GM12878 (cell line): ENCODE results near the gene ATP2B1. TPM values are rescaled to one million over a fixed set of nuclear protein-coding genes. Genes with fewer than 3 reads are reported as not detected.

Experiments
- BACH1 ChIP-seq: fragments of 450-650 bp; IDR thresholded peaks from 2 replicates; pipeline ENCODE4 v1.6.1; 2017; ENCODE audit warnings: mild to moderate bottlenecking, borderline replicate concordance
- HCFC1 ChIP-seq: fragments of 150-350 bp; IDR thresholded peaks from 2 replicates; pipeline ENCODE4 v1.6.1; 2014; ENCODE audit warnings: low read length
- KLF5 ChIP-seq: fragments of 450-650 bp; IDR thresholded peaks from 2 replicates; pipeline ENCODE4 v1.6.1; 2014; ENCODE audit warnings: mild to moderate bottlenecking; ENCODE audit not compliant: partially characterized antibody
- MAX ChIP-seq: IDR thresholded peaks from 2 replicates; pipeline ENCODE4 v1.6.1; 2012; ENCODE audit warnings: low read depth, low read length, improper control_type of control experiment
- MEF2B ChIP-seq: fragments of 450-650 bp; IDR thresholded peaks from 2 replicates; pipeline ENCODE4 v1.6.1; 2018; ENCODE audit warnings: mild to moderate bottlenecking, moderate library complexity; ENCODE audit not compliant: partially characterized antibody, poor library complexity, severe bottlenecking
- NR2C1 ChIP-seq: fragments of 450-650 bp; IDR thresholded peaks from 2 replicates; pipeline ENCODE4 v1.6.1; 2017; ENCODE audit warnings: antibody characterized with exemption, mild to moderate bottlenecking, moderate library complexity
- NRF1 ChIP-seq: conservative IDR thresholded peaks from 2 replicates; pipeline ENCODE4 v1.6.1; 2011; ENCODE audit warnings: mild to moderate bottlenecking, low read depth, low read length, improper control_type of control experiment
- PML ChIP-seq: IDR thresholded peaks from 2 replicates; pipeline ENCODE4 v1.6.1; 2012; ENCODE audit warnings: low read length, inconsistent platforms
- POLR2AphosphoS5 ChIP-seq: IDR thresholded peaks from 2 replicates; pipeline ENCODE4 v1.6.1; 2011; ENCODE audit warnings: mild to moderate bottlenecking, low read length, inconsistent platforms
- RELB ChIP-seq: fragments of 450-650 bp; IDR thresholded peaks from 2 replicates; pipeline ENCODE4 v1.6.1; 2017; ENCODE audit warnings: low read depth, mild to moderate bottlenecking, moderate library complexity
- RUNX3 ChIP-seq: IDR thresholded peaks from 2 replicates; pipeline ENCODE4 v1.6.1; 2012; ENCODE audit warnings: low read length, inconsistent platforms
- SP1 ChIP-seq: IDR thresholded peaks from one replicate; pipeline ENCODE4 v1.6.1; 2011; ENCODE audit warnings: low read depth, low read length
- SREBF2 ChIP-seq: IDR thresholded peaks from 2 replicates; pipeline ENCODE4 v1.6.1; 2012; ENCODE audit warnings: mild to moderate bottlenecking, low read length
- TAF1 ChIP-seq: IDR thresholded peaks from 2 replicates; pipeline ENCODE4 v1.6.1; 2011; ENCODE audit warnings: mild to moderate bottlenecking, low read depth, low read length, borderline replicate concordance
- TCF12 ChIP-seq: IDR thresholded peaks from 2 replicates; pipeline ENCODE4 v1.6.1; 2011; ENCODE audit warnings: low read depth, mild to moderate bottlenecking, low read length
- WRNIP1 ChIP-seq: IDR thresholded peaks from 2 replicates; pipeline ENCODE4 v1.6.1; 2011; ENCODE audit warnings: low read depth, low read length, improper control_type of control experiment, borderline replicate concordance
- ZBTB11 ChIP-seq: fragments of 450-650 bp; formaldehyde crosslinking; IDR thresholded peaks from 2 replicates; pipeline ENCODE4 v1.5.0; 2022; ENCODE audit warnings: mild to moderate bottlenecking, missing genetic modification characterization
- polyA plus RNA-seq, 11 experiments: library from polyadenylated mRNA; depleted of rRNA in 4 of 11; unstranded in 6 of 11; stranded (reverse) in 5 of 11; fragments of >200 nt; fragmentation: Nextera tagmentation in 4 of 11; fragmentation: Illumina TruSeq in 1 of 11; extraction: Ambion mirVana in 4 of 11; extraction: Trizol in 1 of 11; gene quantifications; 1 replicate in 1 of 11; 2 replicates in 10 of 11; pipeline versions ENCODE4 v1.2.1 to v1.2.3, GENCODE V29; 2011 to 2016; ENCODE audit warnings: inconsistent platforms in 2 of 11, missing spikeins in 2 of 11, low read depth in 1 of 11
- total RNA-seq, 4 experiments: library from RNA; depleted of rRNA in 3 of 4; stranded (reverse); fragments of >200 nt in 3 of 4; fragmentation: Illumina TruSeq in 1 of 4; extraction: Trizol in 1 of 4; gene quantifications; 2 replicates each; pipeline versions ENCODE4 v1.2.1 to v1.2.3, GENCODE V29; 2013 to 2021
- TF ChIP-seq, protein P1 (sequence below): fragments of 450-650 bp; IDR thresholded peaks from 2 replicates; pipeline ENCODE4 v1.6.1; 2016; ENCODE audit warnings: mild to moderate bottlenecking, moderate library complexity, borderline replicate concordance
- TF ChIP-seq, protein P2 (sequence below): IDR thresholded peaks from 2 replicates; pipeline ENCODE4 v1.6.1; 2011; ENCODE audit warnings: borderline replicate concordance, low read depth, mild to moderate bottlenecking, moderate library complexity, mixed read lengths, low read length; ENCODE audit not compliant: insufficient read depth; ENCODE audit errors: extremely low read length

The ATP2B1 gene
- total and polyA plus RNA-seq, 10 of the 15 experiments (the other 5 are each of a cell fraction or from before 2014, with no cell fraction given) = 15.9 to 67.8 (median 48.5) TPM

- TF ChIP-seq MEF2B (peak; percentile 31), SREBF2 (no peak), RUNX3 (no peak; the same call in none of the 2 replicates), HCFC1 (peak; percentile 19; the same call in 1 of the 2 replicates), SP1 (peak; percentile 53), PML (0 out of 2 replicates have a peak, but pooled peaks have one; percentile 70), NR2C1 (no peak; the same call in none of the 2 replicates), MAX (peak; percentile 43; the same call in 1 of the 2 replicates), TCF12 (peak; percentile 88), NRF1 (peak; percentile 37; the same call in 1 of the 2 replicates), RELB (no peak), ZBTB11 (CRISPR knock-in tag) (peak; percentile 74), TAF1 (peak; percentile 47; the same call in 1 of the 2 replicates), KLF5 (no peak), POLR2AphosphoS5 (peak; percentile 90), WRNIP1 (no peak), BACH1 (peak; percentile 61)
- TF ChIP-seq, protein P1, sequence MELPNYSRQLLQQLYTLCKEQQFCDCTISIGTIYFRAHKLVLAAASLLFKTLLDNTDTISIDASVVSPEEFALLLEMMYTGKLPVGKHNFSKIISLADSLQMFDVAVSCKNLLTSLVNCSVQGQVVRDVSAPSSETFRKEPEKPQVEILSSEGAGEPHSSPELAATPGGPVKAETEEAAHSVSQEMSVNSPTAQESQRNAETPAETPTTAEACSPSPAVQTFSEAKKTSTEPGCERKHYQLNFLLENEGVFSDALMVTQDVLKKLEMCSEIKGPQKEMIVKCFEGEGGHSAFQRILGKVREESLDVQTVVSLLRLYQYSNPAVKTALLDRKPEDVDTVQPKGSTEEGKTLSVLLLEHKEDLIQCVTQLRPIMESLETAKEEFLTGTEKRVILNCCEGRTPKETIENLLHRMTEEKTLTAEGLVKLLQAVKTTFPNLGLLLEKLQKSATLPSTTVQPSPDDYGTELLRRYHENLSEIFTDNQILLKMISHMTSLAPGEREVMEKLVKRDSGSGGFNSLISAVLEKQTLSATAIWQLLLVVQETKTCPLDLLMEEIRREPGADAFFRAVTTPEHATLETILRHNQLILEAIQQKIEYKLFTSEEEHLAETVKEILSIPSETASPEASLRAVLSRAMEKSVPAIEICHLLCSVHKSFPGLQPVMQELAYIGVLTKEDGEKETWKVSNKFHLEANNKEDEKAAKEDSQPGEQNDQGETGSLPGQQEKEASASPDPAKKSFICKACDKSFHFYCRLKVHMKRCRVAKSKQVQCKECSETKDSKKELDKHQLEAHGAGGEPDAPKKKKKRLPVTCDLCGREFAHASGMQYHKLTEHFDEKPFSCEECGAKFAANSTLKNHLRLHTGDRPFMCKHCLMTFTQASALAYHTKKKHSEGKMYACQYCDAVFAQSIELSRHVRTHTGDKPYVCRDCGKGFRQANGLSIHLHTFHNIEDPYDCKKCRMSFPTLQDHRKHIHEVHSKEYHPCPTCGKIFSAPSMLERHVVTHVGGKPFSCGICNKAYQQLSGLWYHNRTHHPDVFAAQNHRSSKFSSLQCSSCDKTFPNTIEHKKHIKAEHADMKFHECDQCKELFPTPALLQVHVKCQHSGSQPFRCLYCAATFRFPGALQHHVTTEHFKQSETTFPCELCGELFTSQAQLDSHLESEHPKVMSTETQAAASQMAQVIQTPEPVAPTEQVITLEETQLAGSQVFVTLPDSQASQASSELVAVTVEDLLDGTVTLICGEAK = no peak
- TF ChIP-seq, protein P2, sequence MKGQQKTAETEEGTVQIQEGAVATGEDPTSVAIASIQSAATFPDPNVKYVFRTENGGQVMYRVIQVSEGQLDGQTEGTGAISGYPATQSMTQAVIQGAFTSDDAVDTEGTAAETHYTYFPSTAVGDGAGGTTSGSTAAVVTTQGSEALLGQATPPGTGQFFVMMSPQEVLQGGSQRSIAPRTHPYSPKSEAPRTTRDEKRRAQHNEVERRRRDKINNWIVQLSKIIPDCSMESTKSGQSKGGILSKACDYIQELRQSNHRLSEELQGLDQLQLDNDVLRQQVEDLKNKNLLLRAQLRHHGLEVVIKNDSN = peak; percentile 96
Measured at GRCh38 chr12:89709157-89709994, 738 bp upstream of the ATP2B1 start (continued).
